ENCODE measurements around the gene CTSZ.

DNA sequence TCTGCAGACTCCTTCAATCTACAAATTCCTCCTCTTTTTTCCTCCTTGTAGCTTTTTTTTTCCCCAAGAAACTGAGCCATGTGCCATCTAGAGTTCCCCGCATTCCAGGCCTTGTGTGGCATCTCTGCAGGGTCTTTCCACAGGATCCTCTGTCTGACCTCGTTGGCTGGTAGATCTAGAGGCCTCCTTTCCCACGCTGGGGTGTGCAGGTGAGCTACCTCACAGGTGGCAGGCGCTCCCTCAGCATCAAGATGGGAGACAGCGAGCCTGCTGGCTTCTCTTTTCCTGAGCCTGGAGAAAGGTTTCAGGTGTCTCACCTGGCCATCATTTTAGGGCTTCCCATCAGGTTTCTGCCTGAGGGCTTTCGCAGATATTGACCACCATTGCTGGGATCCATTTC, 35.6 kb downstream of the CTSZ start:
- TF ChIP-seq, protein P1, sequence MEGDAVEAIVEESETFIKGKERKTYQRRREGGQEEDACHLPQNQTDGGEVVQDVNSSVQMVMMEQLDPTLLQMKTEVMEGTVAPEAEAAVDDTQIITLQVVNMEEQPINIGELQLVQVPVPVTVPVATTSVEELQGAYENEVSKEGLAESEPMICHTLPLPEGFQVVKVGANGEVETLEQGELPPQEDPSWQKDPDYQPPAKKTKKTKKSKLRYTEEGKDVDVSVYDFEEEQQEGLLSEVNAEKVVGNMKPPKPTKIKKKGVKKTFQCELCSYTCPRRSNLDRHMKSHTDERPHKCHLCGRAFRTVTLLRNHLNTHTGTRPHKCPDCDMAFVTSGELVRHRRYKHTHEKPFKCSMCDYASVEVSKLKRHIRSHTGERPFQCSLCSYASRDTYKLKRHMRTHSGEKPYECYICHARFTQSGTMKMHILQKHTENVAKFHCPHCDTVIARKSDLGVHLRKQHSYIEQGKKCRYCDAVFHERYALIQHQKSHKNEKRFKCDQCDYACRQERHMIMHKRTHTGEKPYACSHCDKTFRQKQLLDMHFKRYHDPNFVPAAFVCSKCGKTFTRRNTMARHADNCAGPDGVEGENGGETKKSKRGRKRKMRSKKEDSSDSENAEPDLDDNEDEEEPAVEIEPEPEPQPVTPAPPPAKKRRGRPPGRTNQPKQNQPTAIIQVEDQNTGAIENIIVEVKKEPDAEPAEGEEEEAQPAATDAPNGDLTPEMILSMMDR (IDR thresholded peaks at IDR 0.05), result no peak
- no peak for TF ChIP-seq POLR2A (IDR thresholded peaks at IDR 0.05)
